ENCODE measurements around the gene YAP1.
A peak's percentile ranks its signal among the peaks of the same experiment; 100 is the strongest.

YAP1 gene

GRCh38 chr11:102117472-102118113, 7.3 kb downstream of the YAP1 start:
- WGBS (ENCODE audit: extremely low coverage, insufficient coverage, low lambda C conversion rate): no CpG with 5 or more reads among the region's 4 CpGs
- no peak overlapping the region for H3K27ac ChIP-seq (ENCODE audit: low read depth, low read length)
- no peaks in the 10 kb centered on the region for H3K27me3 ChIP-seq (ENCODE audit: insufficient read depth, low read length, poor library complexity)

GRCh38 chr11:102118937-102119336, 8.7 kb downstream of the YAP1 start:
- Histone ChIP-seq H3K4ac (ENCODE audit: low read depth, low read length) (no peak overlapping the region), H3K9ac (ENCODE audit: low read length) (no peak overlapping the region), H3K36me3 (ENCODE audit: control insufficient read depth, insufficient read depth, low read length) (no peaks in the 10 kb centered on the region), H3K4me3 (ENCODE audit: low read length) (no peak overlapping the region), H2BK15ac (replicated peaks; ENCODE audit: low read depth) (no peak overlapping the region), H4K5ac (ENCODE audit: low read length) (no peak overlapping the region), H4K8ac (ENCODE audit: low read depth, low read length) (no peak overlapping the region), H2BK5ac (ENCODE audit: low read length) (no peak overlapping the region), H3K56ac (ENCODE audit: low read length) (no peak overlapping the region), H2AK5ac (ENCODE audit: low read length) (no peak overlapping the region), H3K4me1 (ENCODE audit: control insufficient read depth, low read depth, low read length) (peaks cover 5% of the 10 kb centered on the region), H3K79me2 (ENCODE audit: control insufficient read depth, insufficient read depth, low read length) (peaks cover 52% of the 10 kb centered on the region), H3K79me1 (ENCODE audit: low read length) (no peaks in the 10 kb centered on the region), H3K23ac (ENCODE audit: low read length) (no peak overlapping the region), H3K27me3 (ENCODE audit: insufficient read depth, low read length, poor library complexity) (no peaks in the 10 kb centered on the region), H2BK120ac (ENCODE audit: low read depth, low read length) (no peak overlapping the region), H3K4me2 (ENCODE audit: low read length) (no peak overlapping the region), H3K27ac (ENCODE audit: low read depth, low read length) (no peak overlapping the region), H3K18ac (ENCODE audit: low read length) (no peak overlapping the region)
- peak; percentile 54 for DNase-seq
- no CpG with 5 or more reads among the region's 3 CpGs for WGBS (ENCODE audit: extremely low coverage, insufficient coverage, low lambda C conversion rate)

More at GRCh38 chr11:102117472-102118113, 7.3 kb downstream of the YAP1 start:
- Histone ChIP-seq H2BK15ac (replicated peaks; ENCODE audit: low read depth) (no peak overlapping the region), H3K4me3 (ENCODE audit: low read length) (no peak overlapping the region), H4K8ac (ENCODE audit: low read depth, low read length) (no peak overlapping the region), H3K4ac (ENCODE audit: low read depth, low read length) (no peak overlapping the region), H4K5ac (ENCODE audit: low read length) (no peak overlapping the region), H3K18ac (ENCODE audit: low read length) (no peak overlapping the region), H2BK120ac (ENCODE audit: low read depth, low read length) (no peak overlapping the region), H3K4me1 (ENCODE audit: control insufficient read depth, low read depth, low read length) (peaks cover 5% of the 10 kb centered on the region), H3K56ac (ENCODE audit: low read length) (no peak overlapping the region), H3K36me3 (ENCODE audit: control insufficient read depth, insufficient read depth, low read length) (no peaks in the 10 kb centered on the region), H3K9ac (ENCODE audit: low read length) (no peak overlapping the region), H3K4me2 (ENCODE audit: low read length) (no peak overlapping the region), H3K23ac (ENCODE audit: low read length) (no peak overlapping the region), H2BK5ac (ENCODE audit: low read length) (no peak overlapping the region), H2AK5ac (ENCODE audit: low read length) (no peak overlapping the region), H3K79me2 (ENCODE audit: control insufficient read depth, insufficient read depth, low read length) (peaks cover 49% of the 10 kb centered on the region), H3K79me1 (ENCODE audit: low read length) (no peaks in the 10 kb centered on the region)
- no peak for DNase-seq

GRCh38 chr11:102119997-102120396, 9.8 kb downstream of the YAP1 start:
- no peak overlapping the region for H3K56ac ChIP-seq (ENCODE audit: low read length)
- no peak overlapping the region for H3K23ac ChIP-seq (ENCODE audit: low read length)
- no peaks in the 10 kb centered on the region for H3K36me3 ChIP-seq (ENCODE audit: control insufficient read depth, insufficient read depth, low read length)
- no peak overlapping the region for H3K4me2 ChIP-seq (ENCODE audit: low read length)
- no peak overlapping the region for H3K27ac ChIP-seq (ENCODE audit: low read depth, low read length)
- no peak overlapping the region for H4K8ac ChIP-seq (ENCODE audit: low read depth, low read length)
- no peak overlapping the region for H2AK5ac ChIP-seq (ENCODE audit: low read length)
- H3K18ac ChIP-seq (ENCODE audit: low read length): no peak overlapping the region
- no peak overlapping the region for H4K5ac ChIP-seq (ENCODE audit: low read length)
- WGBS (ENCODE audit: extremely low coverage, insufficient coverage, low lambda C conversion rate): no CpG with 5 or more reads among the region's 4 CpGs
- no peak overlapping the region for H2BK15ac ChIP-seq (replicated peaks; ENCODE audit: low read depth)
- H3K27me3 ChIP-seq (ENCODE audit: insufficient read depth, low read length, poor library complexity): no peaks in the 10 kb centered on the region
- H3K9ac ChIP-seq (ENCODE audit: low read length): no peak overlapping the region
- peaks cover 59% of the 10 kb centered on the region for H3K79me2 ChIP-seq (ENCODE audit: control insufficient read depth, insufficient read depth, low read length)
- H2BK5ac ChIP-seq (ENCODE audit: low read length): no peak overlapping the region
- no peak for DNase-seq
- H3K4me3 ChIP-seq (ENCODE audit: low read length): no peak overlapping the region
- no peak overlapping the region for H2BK120ac ChIP-seq (ENCODE audit: low read depth, low read length)
- peaks cover 4% of the 10 kb centered on the region for H3K79me1 ChIP-seq (ENCODE audit: low read length)
- H3K4ac ChIP-seq (ENCODE audit: low read depth, low read length): no peak overlapping the region
- H3K4me1 ChIP-seq (ENCODE audit: control insufficient read depth, low read depth, low read length): peaks cover 3% of the 10 kb centered on the region

DNA sequence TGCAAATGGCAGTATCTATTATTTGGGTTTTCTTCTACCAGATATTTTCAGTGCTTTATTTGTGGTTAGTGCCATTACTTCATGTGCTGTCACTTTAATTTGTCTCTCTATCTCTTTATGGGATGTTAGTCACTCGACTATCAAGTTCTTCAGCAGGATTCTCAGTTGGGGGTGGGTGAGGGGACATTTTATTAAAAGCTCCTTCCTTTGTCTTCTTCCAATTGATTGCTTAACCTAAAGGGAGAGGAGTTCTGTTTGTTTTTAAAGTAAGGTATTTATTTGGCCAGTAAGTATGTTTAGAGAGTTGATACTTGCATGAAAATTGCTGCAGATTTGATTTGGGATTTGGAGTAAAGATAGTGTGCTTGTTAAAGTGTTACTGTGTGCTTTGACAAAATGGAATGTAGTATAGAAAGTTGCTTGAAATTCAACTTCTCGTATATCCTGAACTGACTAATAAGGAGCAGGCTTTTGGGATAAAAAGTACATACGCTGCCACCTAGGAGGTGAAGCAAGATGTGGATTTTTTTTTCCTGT, 10.3 kb downstream of the YAP1 start:
- no peaks in the 10 kb centered on the region for H3K36me3 ChIP-seq (ENCODE audit: control insufficient read depth, insufficient read depth, low read length)
- no peak overlapping the region for H4K5ac ChIP-seq (ENCODE audit: low read length)
- no peak overlapping the region for H3K23ac ChIP-seq (ENCODE audit: low read length)
- H4K8ac ChIP-seq (ENCODE audit: low read depth, low read length): no peak overlapping the region
- no peak overlapping the region for H3K4ac ChIP-seq (ENCODE audit: low read depth, low read length)
- H3K4me1 ChIP-seq (ENCODE audit: control insufficient read depth, low read depth, low read length): peaks cover 3% of the 10 kb centered on the region
- WGBS (ENCODE audit: extremely low coverage, insufficient coverage, low lambda C conversion rate): no CpG with 5 or more reads among the region's 3 CpGs
- H3K79me2 ChIP-seq (ENCODE audit: control insufficient read depth, insufficient read depth, low read length): peaks cover 60% of the 10 kb centered on the region
- H3K4me3 ChIP-seq (ENCODE audit: low read length): no peak overlapping the region
- no peaks in the 10 kb centered on the region for H3K27me3 ChIP-seq (ENCODE audit: insufficient read depth, low read length, poor library complexity)
- H2BK5ac ChIP-seq (ENCODE audit: low read length): no peak overlapping the region
- no peak overlapping the region for H2BK15ac ChIP-seq (replicated peaks; ENCODE audit: low read depth)
- no peak overlapping the region for H3K56ac ChIP-seq (ENCODE audit: low read length)
- no peak overlapping the region for H2AK5ac ChIP-seq (ENCODE audit: low read length)
- no peak overlapping the region for H3K4me2 ChIP-seq (ENCODE audit: low read length)
- no peak overlapping the region for H2BK120ac ChIP-seq (ENCODE audit: low read depth, low read length)
- H3K79me1 ChIP-seq (ENCODE audit: low read length): peaks cover 4% of the 10 kb centered on the region
- no peak overlapping the region for H3K9ac ChIP-seq (ENCODE audit: low read length)
- H3K27ac ChIP-seq (ENCODE audit: low read depth, low read length): no peak overlapping the region
- DNase-seq: peak; percentile 64
- no peak overlapping the region for H3K18ac ChIP-seq (ENCODE audit: low read length)

DNA sequence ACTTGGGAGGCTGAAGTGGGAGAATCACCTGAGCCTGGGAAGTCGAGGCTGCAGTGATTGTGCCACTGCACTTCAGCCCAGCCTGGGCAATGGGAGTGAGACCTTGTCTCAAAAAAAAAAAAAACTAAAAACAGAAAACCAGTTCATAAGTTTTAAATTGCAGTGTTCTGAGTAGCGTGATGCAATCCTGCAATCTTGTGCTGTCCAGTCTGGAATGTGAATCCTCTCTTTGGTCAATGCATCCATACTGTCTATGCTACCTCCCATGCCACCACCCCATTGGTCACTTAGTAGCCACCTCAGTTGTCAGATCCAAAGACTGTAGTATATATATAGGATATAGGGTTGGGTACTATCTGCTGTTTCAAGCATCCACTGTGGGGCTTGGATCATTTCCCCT, 11.1 kb downstream of the YAP1 start:
- Histone ChIP-seq H3K56ac (ENCODE audit: low read length) (no peak overlapping the region), H3K36me3 (ENCODE audit: control insufficient read depth, insufficient read depth, low read length) (no peaks in the 10 kb centered on the region), H3K4ac (ENCODE audit: low read depth, low read length) (no peak overlapping the region), H3K4me3 (ENCODE audit: low read length) (no peak overlapping the region), H3K79me2 (ENCODE audit: control insufficient read depth, insufficient read depth, low read length) (peaks cover 64% of the 10 kb centered on the region), H4K8ac (ENCODE audit: low read depth, low read length) (no peak overlapping the region), H3K27me3 (ENCODE audit: insufficient read depth, low read length, poor library complexity) (no peaks in the 10 kb centered on the region), H3K23ac (ENCODE audit: low read length) (no peak overlapping the region), H2BK120ac (ENCODE audit: low read depth, low read length) (no peak overlapping the region), H4K5ac (ENCODE audit: low read length) (no peak overlapping the region), H2AK5ac (ENCODE audit: low read length) (no peak overlapping the region), H3K79me1 (ENCODE audit: low read length) (peaks cover 6% of the 10 kb centered on the region), H3K9ac (ENCODE audit: low read length) (no peak overlapping the region), H3K18ac (ENCODE audit: low read length) (no peak overlapping the region), H2BK5ac (ENCODE audit: low read length) (no peak overlapping the region), H3K27ac (ENCODE audit: low read depth, low read length) (no peak overlapping the region), H2BK15ac (replicated peaks; ENCODE audit: low read depth) (no peak overlapping the region), H3K4me2 (ENCODE audit: low read length) (no peak overlapping the region), H3K4me1 (ENCODE audit: control insufficient read depth, low read depth, low read length) (peaks cover 3% of the 10 kb centered on the region)
- no CpG with 5 or more reads among the region's 2 CpGs for WGBS (ENCODE audit: extremely low coverage, insufficient coverage, low lambda C conversion rate)
- DNase-seq: no peak

GRCh38 chr11:102134597-102134996, 24.4 kb downstream of the YAP1 start:
- Histone ChIP-seq H3K36me3 (ENCODE audit: control insufficient read depth, insufficient read depth, low read length) (no peaks in the 10 kb centered on the region), H4K8ac (ENCODE audit: low read depth, low read length) (no peak overlapping the region), H3K79me1 (ENCODE audit: low read length) (peaks cover 14% of the 10 kb centered on the region), H3K4ac (ENCODE audit: low read depth, low read length) (no peak overlapping the region), H4K5ac (ENCODE audit: low read length) (no peak overlapping the region), H3K4me3 (ENCODE audit: low read length) (no peak overlapping the region), H3K9ac (ENCODE audit: low read length) (no peak overlapping the region), H3K56ac (ENCODE audit: low read length) (no peak overlapping the region), H2BK15ac (replicated peaks; ENCODE audit: low read depth) (no peak overlapping the region), H3K4me1 (ENCODE audit: control insufficient read depth, low read depth, low read length) (peaks cover 9% of the 10 kb centered on the region), H2BK5ac (ENCODE audit: low read length) (no peak overlapping the region), H3K27ac (ENCODE audit: low read depth, low read length) (no peak overlapping the region), H3K4me2 (ENCODE audit: low read length) (no peak overlapping the region), H3K18ac (ENCODE audit: low read length) (no peak overlapping the region), H3K27me3 (ENCODE audit: insufficient read depth, low read length, poor library complexity) (no peaks in the 10 kb centered on the region), H3K23ac (ENCODE audit: low read length) (no peak overlapping the region), H2BK120ac (ENCODE audit: low read depth, low read length) (no peak overlapping the region), H3K79me2 (ENCODE audit: control insufficient read depth, insufficient read depth, low read length) (peaks cover 65% of the 10 kb centered on the region), H2AK5ac (ENCODE audit: low read length) (no peak overlapping the region)
- no peak for DNase-seq
- WGBS (ENCODE audit: extremely low coverage, insufficient coverage, low lambda C conversion rate): no CpG with 5 or more reads among the region's 3 CpGs
